Vagina (tissue), 2 donors: ENCODE data around the gene PPIF.

Experiments used
- POLR2A ChIP-seq, 2 donors: fragments of 450-650 bp; IDR thresholded peaks; one replicate each; pipeline ENCODE4 v1.6.1; 2017; ENCODE audit warnings: antibody characterized with exemption in 2 of 2, mild to moderate bottlenecking in 2 of 2, moderate library complexity in 2 of 2
- TF ChIP-seq, protein P1 (sequence below), 3 experiments: fragments of 450-650 bp in 2 of 3; fragments of 200-600 bp in 1 of 3; sonication (generic) in 1 of 3; IDR thresholded peaks; one replicate each; pipeline ENCODE4 v1.5.1; 2017 to 2019; ENCODE audit warnings: antibody characterized with exemption in 3 of 3, mild to moderate bottlenecking in 2 of 3, moderate library complexity in 2 of 3

DNA sequence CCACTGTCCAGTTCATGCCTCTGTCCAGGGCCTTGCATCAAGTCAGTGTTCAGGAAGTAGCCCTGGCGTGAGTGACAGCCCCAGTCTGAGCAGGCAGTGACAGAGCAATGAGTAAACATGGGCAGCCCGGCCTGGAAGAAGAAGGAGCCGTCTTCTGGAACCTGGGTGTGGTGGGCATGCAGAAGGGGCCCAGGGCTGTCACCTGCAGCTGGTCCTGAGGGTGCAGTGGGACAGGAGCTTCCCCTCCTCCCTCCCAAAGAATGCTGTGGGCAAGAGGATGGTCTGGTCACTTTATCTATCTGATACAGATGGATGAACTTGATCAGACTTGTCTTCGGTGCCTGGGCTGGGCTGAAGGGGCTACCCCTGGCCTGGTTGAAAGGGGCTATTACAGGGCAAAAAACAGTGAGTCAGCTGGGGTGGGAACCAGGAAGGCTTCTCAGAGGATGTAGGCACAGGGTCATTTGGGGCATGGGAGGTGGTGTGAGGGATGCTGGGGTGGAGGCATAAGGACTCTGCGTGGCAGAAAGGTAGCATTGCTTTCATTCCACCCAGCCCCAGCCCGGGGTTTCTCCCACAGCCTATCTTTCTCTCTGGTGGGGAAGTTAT is 42.7 kb upstream of the PPIF start:
- TF ChIP-seq, protein P1, sequence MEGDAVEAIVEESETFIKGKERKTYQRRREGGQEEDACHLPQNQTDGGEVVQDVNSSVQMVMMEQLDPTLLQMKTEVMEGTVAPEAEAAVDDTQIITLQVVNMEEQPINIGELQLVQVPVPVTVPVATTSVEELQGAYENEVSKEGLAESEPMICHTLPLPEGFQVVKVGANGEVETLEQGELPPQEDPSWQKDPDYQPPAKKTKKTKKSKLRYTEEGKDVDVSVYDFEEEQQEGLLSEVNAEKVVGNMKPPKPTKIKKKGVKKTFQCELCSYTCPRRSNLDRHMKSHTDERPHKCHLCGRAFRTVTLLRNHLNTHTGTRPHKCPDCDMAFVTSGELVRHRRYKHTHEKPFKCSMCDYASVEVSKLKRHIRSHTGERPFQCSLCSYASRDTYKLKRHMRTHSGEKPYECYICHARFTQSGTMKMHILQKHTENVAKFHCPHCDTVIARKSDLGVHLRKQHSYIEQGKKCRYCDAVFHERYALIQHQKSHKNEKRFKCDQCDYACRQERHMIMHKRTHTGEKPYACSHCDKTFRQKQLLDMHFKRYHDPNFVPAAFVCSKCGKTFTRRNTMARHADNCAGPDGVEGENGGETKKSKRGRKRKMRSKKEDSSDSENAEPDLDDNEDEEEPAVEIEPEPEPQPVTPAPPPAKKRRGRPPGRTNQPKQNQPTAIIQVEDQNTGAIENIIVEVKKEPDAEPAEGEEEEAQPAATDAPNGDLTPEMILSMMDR (IDR thresholded peaks at IDR 0.05): no peak
- no peak for TF ChIP-seq POLR2A (IDR thresholded peaks at IDR 0.05)
